ENCODE measurements around the gene LAMC2. TPM values are rescaled to one million over a fixed set of nuclear protein-coding genes. Genes with fewer than 3 reads are reported as not detected.
A peak's percentile ranks its signal among the peaks of the same experiment; 100 is the strongest.

LAMC2 gene
- total RNA-seq, 4 donors from 2014 or later = 9.4 to 17.4 (median 15.9) TPM

DNA sequence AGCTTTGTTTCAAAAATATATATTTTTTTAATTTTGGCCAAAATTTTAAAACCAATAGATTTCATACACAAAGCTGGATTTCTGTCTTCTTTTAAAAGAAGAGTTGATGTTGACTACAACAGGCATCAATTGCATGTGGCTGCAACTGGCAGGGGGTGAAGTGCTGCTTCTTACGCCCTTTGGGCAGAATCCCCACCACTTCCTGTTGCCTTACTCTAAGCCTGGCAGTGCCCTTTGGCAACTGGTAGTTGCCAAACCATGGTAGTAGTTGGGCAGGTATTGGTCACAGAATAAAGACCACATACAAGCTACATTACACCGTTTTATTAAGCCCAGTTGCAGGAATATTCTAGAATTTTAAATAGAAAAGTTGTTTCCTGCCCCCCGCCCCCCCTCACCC is 17.0 kb downstream of the LAMC2 start:
- no peak for DNase-seq
- peaks cover 0 to 43% (median 6%) of the 10 kb centered on the region in 3 donors for H3K4me1 ChIP-seq
- no peak for TF ChIP-seq POLR2A (IDR thresholded peaks at IDR 0.05)
- TF ChIP-seq, protein P1, sequence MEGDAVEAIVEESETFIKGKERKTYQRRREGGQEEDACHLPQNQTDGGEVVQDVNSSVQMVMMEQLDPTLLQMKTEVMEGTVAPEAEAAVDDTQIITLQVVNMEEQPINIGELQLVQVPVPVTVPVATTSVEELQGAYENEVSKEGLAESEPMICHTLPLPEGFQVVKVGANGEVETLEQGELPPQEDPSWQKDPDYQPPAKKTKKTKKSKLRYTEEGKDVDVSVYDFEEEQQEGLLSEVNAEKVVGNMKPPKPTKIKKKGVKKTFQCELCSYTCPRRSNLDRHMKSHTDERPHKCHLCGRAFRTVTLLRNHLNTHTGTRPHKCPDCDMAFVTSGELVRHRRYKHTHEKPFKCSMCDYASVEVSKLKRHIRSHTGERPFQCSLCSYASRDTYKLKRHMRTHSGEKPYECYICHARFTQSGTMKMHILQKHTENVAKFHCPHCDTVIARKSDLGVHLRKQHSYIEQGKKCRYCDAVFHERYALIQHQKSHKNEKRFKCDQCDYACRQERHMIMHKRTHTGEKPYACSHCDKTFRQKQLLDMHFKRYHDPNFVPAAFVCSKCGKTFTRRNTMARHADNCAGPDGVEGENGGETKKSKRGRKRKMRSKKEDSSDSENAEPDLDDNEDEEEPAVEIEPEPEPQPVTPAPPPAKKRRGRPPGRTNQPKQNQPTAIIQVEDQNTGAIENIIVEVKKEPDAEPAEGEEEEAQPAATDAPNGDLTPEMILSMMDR (IDR thresholded peaks at IDR 0.05) = no peak
- 67 to 77% methylated on average over 3 of the region's 3 CpGs for WGBS, 2 donors
- intact Hi-C loops (cut with DNase I) = no loop called here
- no peaks in the 10 kb centered on the region for H3K27me3 ChIP-seq
- no peak overlapping the region for H3K27ac ChIP-seq
- no peak overlapping the region for H3K4me3 ChIP-seq
- H3K36me3 ChIP-seq = no peaks in the 10 kb centered on the region
- no peaks in the 10 kb centered on the region for H3K9me3 ChIP-seq

DNA sequence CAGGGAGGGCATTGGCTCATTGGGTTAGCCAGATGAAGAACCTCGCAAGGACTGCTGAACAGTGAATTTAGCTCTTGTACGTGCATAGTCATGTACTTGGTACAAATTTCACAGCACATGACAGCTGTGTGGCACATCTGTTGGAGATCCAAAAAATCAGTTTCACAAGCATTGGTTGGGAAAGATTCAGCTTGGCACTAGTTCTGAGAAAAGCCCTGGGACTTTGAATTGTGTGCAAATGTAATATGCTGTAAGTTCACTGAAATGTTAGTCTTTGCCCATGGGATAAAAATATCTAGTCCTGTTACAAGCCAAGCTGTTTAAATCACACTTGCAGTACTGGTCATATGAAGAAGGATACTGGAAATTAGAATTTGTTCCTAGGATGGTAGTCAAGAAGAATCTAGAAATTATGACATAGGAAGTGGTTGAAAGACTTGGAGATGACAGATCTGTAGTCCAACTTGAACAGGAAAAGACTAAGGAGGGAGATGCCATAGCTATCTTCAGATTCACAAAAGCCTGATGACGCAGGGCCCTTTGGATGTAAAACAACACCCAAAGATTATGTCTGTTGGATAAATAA is 19.2 kb downstream of the LAMC2 start:
- Histone ChIP-seq H3K36me3 (no peaks in the 10 kb centered on the region), H3K9me3 (no peaks in the 10 kb centered on the region), H3K4me3 (no peak overlapping the region), H3K27me3 (no peaks in the 10 kb centered on the region), H3K4me1 (peaks cover 0 to 36% (median 4%) of the 10 kb centered on the region in 3 donors), H3K27ac (peak overlapping the region; percentile 42 to 73 (median 69))
- no peak for DNase-seq
- 38 to 40% methylated on average over 3 of the region's 3 CpGs for WGBS, 2 donors
- no peak for TF ChIP-seq POLR2A (IDR thresholded peaks at IDR 0.05)
- TF ChIP-seq, protein P1 (IDR thresholded peaks at IDR 0.05) = no peak
- intact Hi-C loops (cut with DNase I) = no loop called here

DNA sequence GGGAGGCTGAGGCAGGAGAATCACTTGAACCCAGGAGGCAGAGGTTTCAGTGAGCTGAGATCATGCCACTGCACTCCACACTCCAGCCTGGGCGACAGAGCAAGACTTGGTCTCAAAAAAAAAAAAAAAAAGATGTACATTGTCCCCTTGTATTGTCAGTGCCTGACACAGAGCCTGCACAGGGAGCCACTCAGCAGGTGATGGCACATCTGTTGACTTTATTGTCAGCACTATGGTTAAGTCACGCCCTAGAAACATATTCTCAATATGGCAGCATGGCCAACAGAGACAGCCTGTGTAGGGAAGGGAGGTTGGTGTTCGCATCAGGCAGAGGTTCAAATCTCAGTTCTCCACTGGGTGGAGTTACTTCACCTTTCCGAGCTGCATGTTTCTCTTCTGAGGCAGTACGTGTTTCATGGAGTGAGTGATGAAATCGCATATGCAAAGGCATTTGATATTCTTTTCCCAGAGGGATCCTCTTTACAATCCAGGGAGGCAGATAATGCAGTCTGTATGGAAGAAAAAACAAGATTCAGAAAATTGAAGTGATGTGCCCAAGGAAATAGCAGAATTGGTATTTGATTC is 20.6 kb downstream of the LAMC2 start:
- no peak overlapping the region for H3K27ac ChIP-seq
- H3K27me3 ChIP-seq = no peaks in the 10 kb centered on the region
- 86 to 95% methylated on average over 5 to 6 of the region's 6 CpGs for WGBS, 2 donors
- TF ChIP-seq, protein P1 (IDR thresholded peaks at IDR 0.05) = no peak
- no peak for TF ChIP-seq POLR2A (IDR thresholded peaks at IDR 0.05)
- intact Hi-C loops (cut with DNase I) = no loop called here
- H3K4me3 ChIP-seq = no peak overlapping the region
- peaks cover 0 to 24% (median 4%) of the 10 kb centered on the region in 3 donors for H3K4me1 ChIP-seq
- H3K9me3 ChIP-seq = no peaks in the 10 kb centered on the region
- no peaks in the 10 kb centered on the region for H3K36me3 ChIP-seq
- no peak for DNase-seq

DNA sequence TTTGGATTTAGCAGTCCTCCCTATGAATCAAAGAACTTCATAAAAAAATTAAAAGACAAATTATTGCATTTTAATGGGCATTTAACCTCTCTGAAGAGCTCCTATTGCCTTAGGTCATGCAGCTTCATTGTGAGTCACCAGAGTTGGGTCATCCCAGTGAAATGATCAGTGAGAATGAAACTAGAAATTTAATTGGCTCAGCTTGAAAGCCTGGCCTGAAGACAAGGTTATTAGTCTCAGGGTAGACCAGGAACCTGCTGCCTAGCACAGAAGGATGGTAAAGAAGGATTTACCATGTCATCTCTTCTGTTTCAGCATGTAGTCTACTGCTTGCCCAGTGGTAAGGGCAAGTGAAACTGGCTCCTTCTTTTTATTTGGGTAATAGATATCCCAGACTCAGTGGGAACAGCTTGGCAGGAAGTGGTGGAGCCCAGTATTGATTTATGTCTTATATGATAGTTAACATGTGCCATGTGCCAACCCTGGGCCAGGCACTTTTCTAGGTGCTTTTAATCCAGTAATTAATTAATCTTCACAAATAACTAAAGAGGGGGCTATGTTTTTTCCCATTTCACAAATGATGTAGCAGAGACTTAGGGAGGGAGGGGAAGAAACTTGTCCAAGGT is 23.6 kb downstream of the LAMC2 start:
- intact Hi-C loops (cut with DNase I) = no loop called here
- Histone ChIP-seq H3K4me3 (no peak overlapping the region), H3K27ac (peak overlapping the region in 1 of 4 donors; percentile 42), H3K36me3 (no peaks in the 10 kb centered on the region), H3K9me3 (no peaks in the 10 kb centered on the region), H3K27me3 (no peaks in the 10 kb centered on the region), H3K4me1 (peaks cover 0 to 29% (median 4%) of the 10 kb centered on the region in 3 donors)
- DNase-seq = no peak
- TF ChIP-seq, protein P1 (IDR thresholded peaks at IDR 0.05) = no peak
- no peak for TF ChIP-seq POLR2A (IDR thresholded peaks at IDR 0.05)

DNA sequence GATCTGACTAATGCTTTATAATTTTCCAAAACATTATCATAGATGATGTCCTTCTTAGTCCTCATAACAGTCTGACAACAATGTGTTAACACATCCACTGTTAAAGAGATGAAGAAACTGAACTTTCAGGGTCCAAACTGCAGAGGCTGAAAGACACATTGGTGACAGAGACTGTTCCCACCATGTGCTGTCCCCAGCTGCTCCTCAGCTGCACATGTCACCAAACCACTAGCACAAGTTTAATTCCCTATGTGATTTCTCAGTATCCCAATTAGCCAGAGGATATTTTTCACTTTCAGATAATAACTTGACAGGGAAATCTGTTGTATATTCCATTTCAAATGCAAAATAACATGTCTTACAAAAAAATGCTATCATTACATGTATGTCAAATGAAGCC is 24.6 kb downstream of the LAMC2 start:
- H3K27me3 ChIP-seq = no peaks in the 10 kb centered on the region
- H3K4me1 ChIP-seq = peaks cover 0 to 19% (median 4%) of the 10 kb centered on the region in 3 donors
- TF ChIP-seq POLR2A (IDR thresholded peaks at IDR 0.05) = no peak
- TF ChIP-seq, protein P1 (IDR thresholded peaks at IDR 0.05) = no peak
- H3K9me3 ChIP-seq = no peaks in the 10 kb centered on the region
- intact Hi-C loops (cut with DNase I) = no loop called here
- H3K27ac ChIP-seq = no peak overlapping the region
- peaks cover 0 to 3% (median 0%) of the 10 kb centered on the region in 3 donors for H3K36me3 ChIP-seq
- H3K4me3 ChIP-seq = no peak overlapping the region
- DNase-seq = no peak

Data from esophagus squamous epithelium (tissue), 5 donors.